ENCODE measurements around the gene KCND3.

Gene KCND3

DNA sequence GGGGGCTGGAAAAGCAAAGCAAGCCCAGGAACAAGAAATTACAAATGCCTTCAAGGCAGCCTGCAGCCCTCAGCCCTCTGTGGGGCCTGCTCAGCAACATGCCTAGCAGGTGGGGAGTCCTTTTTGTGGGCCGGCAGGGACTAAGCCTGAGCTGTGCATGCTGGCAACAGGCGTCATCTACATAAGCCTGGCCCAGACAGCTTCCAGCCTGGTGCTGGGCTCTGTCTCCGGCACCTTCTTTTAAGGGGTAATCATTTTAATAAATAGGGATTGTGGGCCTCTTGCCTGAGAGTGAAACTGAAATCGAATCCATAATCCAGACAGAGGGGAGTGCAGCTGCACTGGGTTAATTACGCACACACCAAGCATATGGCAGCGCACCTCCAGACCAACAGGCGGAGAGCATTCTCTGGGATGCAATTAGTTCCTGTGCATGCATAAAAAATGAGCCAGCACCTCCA is 137.2 kb downstream of the KCND3 start:
- Mint-ChIP-seq H3K4me3 (no peak overlapping the region), H3K9me3 (no peaks in the 10 kb centered on the region), H3K36me3 (ENCODE audit: low read depth) (no peaks in the 10 kb centered on the region), H3K27ac (no peak overlapping the region), H3K4me1 (no peaks in the 10 kb centered on the region), H3K27me3 (peaks cover 13% of the 10 kb centered on the region)
- DNase-seq, result no peak
- no peak for ATAC-seq

DNA sequence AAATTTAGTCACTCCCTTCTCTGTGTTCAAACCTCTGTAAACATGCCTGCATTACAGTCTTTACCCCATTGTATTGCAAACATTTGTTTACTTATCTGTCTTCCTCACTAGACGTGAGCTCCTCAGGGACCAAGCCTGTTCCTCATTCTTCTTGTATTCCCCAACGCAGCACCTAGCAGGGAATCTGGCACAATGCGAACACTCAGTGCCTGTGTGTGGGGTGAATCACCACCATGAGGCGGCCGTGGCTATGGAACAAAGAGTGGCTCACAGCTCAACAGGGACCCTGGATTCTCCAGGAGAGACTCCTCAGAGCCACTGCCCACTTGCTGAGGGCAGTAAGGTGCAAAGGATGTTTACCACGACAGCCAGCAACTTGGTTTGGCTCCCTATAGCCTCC is 137.9 kb downstream of the KCND3 start:
- H3K27ac Mint-ChIP-seq, result no peak overlapping the region
- no peaks in the 10 kb centered on the region for H3K36me3 Mint-ChIP-seq (ENCODE audit: low read depth)
- no peak overlapping the region for H3K4me3 Mint-ChIP-seq
- ATAC-seq, result no peak
- H3K27me3 Mint-ChIP-seq, result peaks cover 13% of the 10 kb centered on the region
- DNase-seq, result no peak
- H3K4me1 Mint-ChIP-seq, result no peaks in the 10 kb centered on the region
- no peaks in the 10 kb centered on the region for H3K9me3 Mint-ChIP-seq

DNA sequence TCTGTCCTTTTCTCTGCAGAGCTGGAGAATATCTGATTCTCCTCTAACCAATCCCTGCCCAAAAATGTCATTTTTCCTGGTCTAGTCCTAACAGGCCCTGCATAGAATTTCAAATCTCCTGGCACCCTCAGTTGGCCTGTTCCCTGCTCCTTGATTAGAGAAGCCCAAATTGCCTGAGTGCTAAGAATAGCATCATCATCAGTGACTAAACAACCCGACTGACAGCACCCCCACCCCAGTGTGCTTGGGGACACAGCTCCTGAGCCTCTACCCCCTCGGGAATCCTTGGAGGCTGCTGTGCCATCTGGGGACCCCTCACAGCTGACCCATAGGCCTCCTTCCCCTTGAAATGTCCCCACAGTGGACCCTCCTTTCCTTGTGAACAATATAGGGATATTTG is 139.4 kb downstream of the KCND3 start:
- no peak for DNase-seq
- Mint-ChIP-seq H3K27ac (no peak overlapping the region), H3K27me3 (peaks cover 14% of the 10 kb centered on the region), H3K4me1 (no peaks in the 10 kb centered on the region), H3K9me3 (no peaks in the 10 kb centered on the region), H3K4me3 (no peak overlapping the region), H3K36me3 (ENCODE audit: low read depth) (no peaks in the 10 kb centered on the region)
- no peak for ATAC-seq

DNA sequence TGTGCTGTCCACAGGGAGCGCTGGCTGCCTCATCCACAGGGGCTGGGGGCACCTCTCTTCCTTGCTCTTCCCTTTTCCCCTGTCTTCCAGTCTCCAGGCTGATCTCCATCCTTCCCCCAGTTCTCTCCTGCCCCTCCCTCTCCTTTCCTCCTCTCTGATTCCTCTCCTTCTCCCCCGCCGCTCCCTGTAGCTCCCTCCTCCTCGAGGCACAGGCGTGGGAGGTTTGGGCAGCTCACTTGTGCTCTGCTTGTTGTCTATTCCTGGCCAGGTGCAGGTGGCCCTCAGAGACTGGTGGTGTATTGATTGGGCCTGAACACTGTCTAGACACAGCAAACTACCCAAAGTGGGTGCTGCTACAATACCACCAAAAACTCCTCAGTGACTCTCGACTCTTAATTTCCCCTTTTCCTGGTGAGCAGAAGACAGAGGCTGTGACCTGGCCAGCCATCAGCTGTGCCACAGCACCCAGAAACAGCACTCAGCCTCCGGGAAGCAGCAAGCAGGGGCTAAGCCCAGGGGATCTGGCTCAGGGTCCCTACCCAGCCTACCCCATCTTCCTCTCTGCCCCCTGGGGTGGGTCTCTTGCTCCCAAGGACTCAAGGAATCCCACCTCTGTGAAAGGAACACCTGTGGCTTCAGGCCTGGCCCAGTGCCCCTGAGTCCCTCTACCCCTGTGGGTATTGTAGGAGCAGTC is 140.5 kb downstream of the KCND3 start:
- no peak for DNase-seq
- Mint-ChIP-seq H3K9me3 (no peaks in the 10 kb centered on the region), H3K27me3 (peaks cover 14% of the 10 kb centered on the region)

DNA sequence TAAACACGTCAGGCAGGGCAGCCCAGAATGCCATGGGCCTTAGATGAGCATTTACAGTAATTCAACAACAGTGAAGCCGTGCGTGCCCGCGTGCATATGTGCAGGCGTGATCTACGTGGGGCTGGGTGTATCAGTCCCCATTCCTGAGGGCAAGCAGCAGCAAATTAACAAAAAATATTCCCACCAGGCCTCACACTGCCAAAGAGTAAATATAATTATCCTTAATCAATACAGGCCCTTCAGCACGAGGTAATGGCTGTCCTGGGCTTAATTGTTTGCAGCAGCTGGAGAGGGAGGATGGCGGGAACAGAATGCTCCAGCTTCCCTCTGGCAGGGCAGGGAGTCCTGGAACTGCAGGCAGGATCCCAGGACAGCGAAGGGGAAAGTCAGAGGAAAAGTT is 142.0 kb downstream of the KCND3 start:
- Mint-ChIP-seq H3K4me3 (no peak overlapping the region), H3K27me3 (peaks cover 7% of the 10 kb centered on the region), H3K36me3 (ENCODE audit: low read depth) (no peaks in the 10 kb centered on the region), H3K9me3 (no peaks in the 10 kb centered on the region), H3K27ac (no peak overlapping the region), H3K4me1 (no peaks in the 10 kb centered on the region)
- DNase-seq, result no peak
- no peak for ATAC-seq

More for the DNA sequence above, 140.5 kb downstream of the KCND3 start:
- Mint-ChIP-seq H3K4me3 (no peak overlapping the region), H3K4me1 (no peaks in the 10 kb centered on the region), H3K36me3 (ENCODE audit: low read depth) (no peaks in the 10 kb centered on the region), H3K27ac (no peak overlapping the region)
- no peak for ATAC-seq

DNA sequence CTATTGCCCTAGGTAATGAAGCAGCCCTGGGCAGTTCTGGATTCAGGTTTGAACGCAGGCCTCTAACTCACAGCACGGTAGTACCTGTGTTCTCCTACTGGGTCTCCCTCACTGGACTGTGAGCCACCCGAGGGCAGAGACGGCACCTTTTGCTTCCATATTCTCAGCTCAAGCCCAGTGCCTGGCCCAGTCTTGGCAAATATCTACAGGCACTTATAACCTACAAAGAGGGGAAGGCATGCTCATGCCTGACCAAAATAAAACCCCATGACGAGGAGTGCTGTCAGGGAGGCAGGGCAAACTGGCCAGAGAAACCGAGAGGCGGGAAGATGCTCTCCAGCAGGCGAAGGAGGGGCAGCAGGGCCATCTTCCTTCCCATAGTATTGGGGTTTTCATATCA is 142.6 kb downstream of the KCND3 start:
- DNase-seq, result no peak
- Mint-ChIP-seq H3K4me3 (no peak overlapping the region), H3K36me3 (ENCODE audit: low read depth) (no peaks in the 10 kb centered on the region), H3K27ac (no peak overlapping the region), H3K27me3 (peaks cover 7% of the 10 kb centered on the region), H3K4me1 (no peaks in the 10 kb centered on the region), H3K9me3 (no peaks in the 10 kb centered on the region)
- no peak for ATAC-seq

DNA sequence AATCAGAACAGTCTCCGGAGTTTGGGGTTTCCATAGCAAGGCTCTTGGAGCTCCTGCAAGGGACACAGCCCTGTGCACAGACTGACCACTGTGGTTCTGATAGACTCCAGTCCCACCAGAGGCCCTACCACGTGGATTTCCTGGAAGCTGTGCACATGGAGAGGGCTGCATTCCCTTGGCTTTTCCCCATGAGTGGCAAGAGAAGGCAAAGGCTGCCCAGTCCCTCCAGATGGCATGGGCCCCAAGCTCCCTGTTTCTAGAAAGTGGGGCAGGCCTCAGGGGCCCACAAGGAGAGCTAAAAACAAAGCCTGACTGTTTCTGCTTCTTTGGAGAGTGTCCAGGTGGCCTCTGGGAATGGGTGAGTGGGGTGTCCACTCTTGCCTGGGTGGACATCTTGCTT is 146.3 kb downstream of the KCND3 start:
- no peaks in the 10 kb centered on the region for H3K36me3 Mint-ChIP-seq (ENCODE audit: low read depth)
- H3K4me1 Mint-ChIP-seq, result no peaks in the 10 kb centered on the region
- H3K27me3 Mint-ChIP-seq, result peaks cover 3% of the 10 kb centered on the region
- ATAC-seq (no peak), DNase-seq (no peak)
- H3K27ac Mint-ChIP-seq, result no peak overlapping the region
- H3K9me3 Mint-ChIP-seq, result no peaks in the 10 kb centered on the region
- H3K4me3 Mint-ChIP-seq, result no peak overlapping the region

DNA sequence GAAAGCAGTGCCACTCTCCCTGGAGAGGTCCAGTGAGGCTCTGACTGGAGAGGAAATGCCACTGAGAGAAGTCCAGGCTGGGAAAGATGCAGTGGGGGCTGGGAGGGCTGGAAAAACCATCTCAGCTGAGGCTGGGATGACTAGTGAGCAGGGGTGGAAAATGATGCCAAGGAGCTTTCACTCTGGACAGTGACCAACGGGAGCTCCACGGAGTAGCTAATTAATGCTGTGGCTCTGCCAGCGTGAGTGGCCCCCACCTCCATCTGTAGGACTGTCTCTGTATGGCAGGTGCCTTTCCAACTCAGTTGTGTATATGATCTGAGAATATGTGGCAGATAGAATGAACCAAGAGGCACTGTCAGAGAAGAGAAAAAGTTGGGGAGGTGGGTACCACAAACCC is 147.1 kb downstream of the KCND3 start:
- no peaks in the 10 kb centered on the region for H3K4me1 Mint-ChIP-seq
- H3K4me3 Mint-ChIP-seq, result no peak overlapping the region
- no peak for DNase-seq
- peaks cover 3% of the 10 kb centered on the region for H3K27me3 Mint-ChIP-seq
- no peak overlapping the region for H3K27ac Mint-ChIP-seq
- H3K9me3 Mint-ChIP-seq, result no peaks in the 10 kb centered on the region
- no peak for ATAC-seq
- H3K36me3 Mint-ChIP-seq (ENCODE audit: low read depth), result no peaks in the 10 kb centered on the region

DNA sequence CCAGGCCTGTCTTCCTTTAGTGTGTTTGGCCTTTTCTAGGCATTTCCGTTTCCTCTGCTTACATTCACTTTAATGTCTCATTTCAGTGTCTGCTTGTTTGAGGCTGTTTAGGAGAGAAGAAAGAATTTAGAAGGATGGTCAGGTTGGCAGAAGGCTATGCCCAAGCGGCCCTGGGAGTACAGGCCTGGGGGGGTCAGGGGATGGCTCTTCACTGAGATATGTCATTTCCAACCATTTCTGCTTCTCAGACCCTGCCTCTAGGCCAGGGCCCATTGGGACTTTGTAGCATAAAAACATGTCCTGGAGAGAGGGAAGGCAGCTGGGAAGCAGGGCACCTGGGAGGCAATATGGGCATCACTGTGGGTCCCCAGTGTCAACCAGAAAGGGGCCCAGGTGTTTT is 147.7 kb downstream of the KCND3 start:
- Mint-ChIP-seq H3K9me3 (no peaks in the 10 kb centered on the region), H3K4me1 (no peaks in the 10 kb centered on the region), H3K27me3 (peaks cover 3% of the 10 kb centered on the region), H3K4me3 (no peak overlapping the region), H3K27ac (no peak overlapping the region), H3K36me3 (ENCODE audit: low read depth) (no peaks in the 10 kb centered on the region)
- no peak for ATAC-seq
- DNase-seq, result no peak

DNA sequence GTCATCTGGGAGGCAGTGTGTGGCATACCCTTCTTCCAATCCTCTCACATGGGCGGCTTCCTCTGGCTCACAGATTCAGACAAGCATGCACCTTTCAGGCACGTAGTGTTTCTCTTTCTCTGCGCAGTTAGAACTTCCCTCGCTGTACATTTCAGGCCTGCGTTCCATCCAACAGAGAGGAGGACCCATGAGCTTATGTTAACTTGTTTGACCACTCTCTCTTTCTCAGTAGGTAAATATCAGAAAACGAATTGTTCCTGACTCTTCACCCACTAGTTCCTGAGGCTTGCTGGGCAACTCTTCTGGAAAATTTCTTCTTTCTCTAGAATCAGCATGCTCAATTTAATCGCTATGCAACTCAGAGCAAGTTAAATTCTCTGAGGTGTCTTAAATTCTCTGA is 148.3 kb downstream of the KCND3 start:
- H3K36me3 Mint-ChIP-seq (ENCODE audit: low read depth), result no peaks in the 10 kb centered on the region
- H3K4me3 Mint-ChIP-seq, result no peak overlapping the region
- H3K4me1 Mint-ChIP-seq, result no peaks in the 10 kb centered on the region
- H3K9me3 Mint-ChIP-seq, result no peaks in the 10 kb centered on the region
- DNase-seq, result no peak
- no peak overlapping the region for H3K27ac Mint-ChIP-seq
- H3K27me3 Mint-ChIP-seq, result peaks cover 1% of the 10 kb centered on the region
- no peak for ATAC-seq

DNA sequence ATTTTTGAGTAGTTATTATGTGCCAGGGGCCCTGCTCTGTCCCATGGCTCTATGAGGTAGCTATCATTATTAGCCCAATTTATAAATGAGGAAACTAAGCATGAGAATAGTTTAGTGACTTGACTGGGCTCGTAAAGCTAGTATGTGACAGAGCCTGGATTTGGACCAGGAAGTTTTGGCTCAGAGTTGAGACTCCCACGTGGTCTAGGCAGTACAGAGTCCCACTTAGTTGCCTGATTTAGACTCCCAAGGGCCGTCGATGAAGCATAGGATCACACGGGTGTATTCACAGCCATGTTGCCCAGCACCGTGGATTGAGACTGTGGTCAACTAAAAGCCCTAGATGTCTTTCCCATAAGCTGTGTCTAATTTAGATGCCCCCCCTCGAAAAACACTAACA is 152.1 kb downstream of the KCND3 start:
- no peaks in the 10 kb centered on the region for H3K36me3 Mint-ChIP-seq (ENCODE audit: low read depth)
- DNase-seq, result no peak
- H3K27me3 Mint-ChIP-seq, result peaks cover 1% of the 10 kb centered on the region
- no peak overlapping the region for H3K4me3 Mint-ChIP-seq
- no peaks in the 10 kb centered on the region for H3K9me3 Mint-ChIP-seq
- ATAC-seq, result no peak
- no peak overlapping the region for H3K27ac Mint-ChIP-seq
- no peaks in the 10 kb centered on the region for H3K4me1 Mint-ChIP-seq

DNA sequence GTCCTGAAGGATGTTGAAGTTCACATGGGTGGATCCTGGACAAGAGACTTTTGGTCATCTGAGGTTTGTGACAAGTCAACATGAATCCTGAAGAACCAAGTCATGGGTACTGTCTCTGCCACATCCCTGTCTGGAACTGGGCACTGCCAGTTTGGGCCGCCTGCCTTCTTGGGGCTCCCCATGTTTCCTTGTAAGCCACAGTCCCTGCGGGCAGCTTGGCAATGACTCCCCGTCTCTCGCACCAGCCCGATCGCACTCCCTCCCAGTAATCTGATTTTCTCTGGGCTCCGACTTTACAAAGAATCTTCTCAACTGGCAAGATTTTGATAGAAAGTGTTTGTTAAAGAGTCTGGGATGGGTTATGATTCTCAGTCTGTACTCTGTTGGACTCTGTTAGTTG is 153.4 kb downstream of the KCND3 start:
- DNase-seq (no peak), ATAC-seq (no peak)

DNA sequence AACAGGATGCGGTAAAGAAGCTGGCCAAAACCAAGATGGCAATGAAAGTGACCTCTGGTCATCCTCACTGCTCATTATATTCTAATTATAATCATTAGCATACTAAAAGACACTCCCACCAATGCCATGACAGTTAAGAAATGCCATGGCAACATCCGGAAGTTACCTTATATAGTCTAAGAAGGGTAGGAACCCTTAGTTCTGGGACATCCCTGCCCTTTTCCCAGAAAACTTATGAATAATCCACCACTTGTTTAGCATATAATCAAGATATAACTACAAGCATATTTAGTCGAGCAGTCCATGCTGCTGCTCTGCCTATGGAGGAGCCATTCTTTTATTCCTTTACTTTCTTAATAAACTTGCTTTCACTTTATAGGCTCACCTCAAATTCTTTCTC is 154.0 kb downstream of the KCND3 start:
- H3K36me3 Mint-ChIP-seq (ENCODE audit: low read depth), result no peaks in the 10 kb centered on the region
- H3K9me3 Mint-ChIP-seq, result no peaks in the 10 kb centered on the region
- H3K27ac Mint-ChIP-seq, result no peak overlapping the region
- H3K27me3 Mint-ChIP-seq, result peaks cover 1% of the 10 kb centered on the region
- H3K4me1 Mint-ChIP-seq, result no peaks in the 10 kb centered on the region
- no peak overlapping the region for H3K4me3 Mint-ChIP-seq
- DNase-seq, result no peak
- ATAC-seq, result no peak

More for the DNA sequence above, 153.4 kb downstream of the KCND3 start:
- no peaks in the 10 kb centered on the region for H3K9me3 Mint-ChIP-seq
- no peak overlapping the region for H3K27ac Mint-ChIP-seq
- H3K4me1 Mint-ChIP-seq, result no peaks in the 10 kb centered on the region
- peaks cover 1% of the 10 kb centered on the region for H3K27me3 Mint-ChIP-seq
- no peak overlapping the region for H3K4me3 Mint-ChIP-seq
- no peaks in the 10 kb centered on the region for H3K36me3 Mint-ChIP-seq (ENCODE audit: low read depth)

DNA sequence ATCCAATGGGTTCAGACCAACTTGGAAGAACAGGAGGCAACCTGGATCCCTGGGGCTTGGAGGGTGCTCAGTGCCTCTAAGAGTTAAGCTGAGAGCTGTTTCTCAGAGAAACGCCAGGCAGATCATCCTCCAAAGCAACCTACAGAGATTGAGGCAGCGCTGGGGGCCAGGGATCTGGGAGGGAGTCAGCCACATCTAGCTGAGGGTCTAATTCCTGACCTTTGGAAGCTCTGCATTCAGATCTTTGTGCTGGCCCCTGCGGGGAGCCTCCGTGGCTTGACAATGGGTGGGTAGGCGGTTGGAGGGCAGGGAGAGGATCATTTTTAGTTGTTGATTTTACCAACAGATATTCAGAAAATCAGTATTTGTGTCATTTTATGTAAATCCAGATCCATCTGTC is 154.5 kb downstream of the KCND3 start:
- Mint-ChIP-seq H3K9me3 (no peaks in the 10 kb centered on the region), H3K27ac (no peak overlapping the region), H3K4me1 (no peaks in the 10 kb centered on the region), H3K4me3 (no peak overlapping the region), H3K27me3 (peaks cover 2% of the 10 kb centered on the region), H3K36me3 (ENCODE audit: low read depth) (no peaks in the 10 kb centered on the region)
- ATAC-seq, result no peak
- DNase-seq, result no peak

DNA sequence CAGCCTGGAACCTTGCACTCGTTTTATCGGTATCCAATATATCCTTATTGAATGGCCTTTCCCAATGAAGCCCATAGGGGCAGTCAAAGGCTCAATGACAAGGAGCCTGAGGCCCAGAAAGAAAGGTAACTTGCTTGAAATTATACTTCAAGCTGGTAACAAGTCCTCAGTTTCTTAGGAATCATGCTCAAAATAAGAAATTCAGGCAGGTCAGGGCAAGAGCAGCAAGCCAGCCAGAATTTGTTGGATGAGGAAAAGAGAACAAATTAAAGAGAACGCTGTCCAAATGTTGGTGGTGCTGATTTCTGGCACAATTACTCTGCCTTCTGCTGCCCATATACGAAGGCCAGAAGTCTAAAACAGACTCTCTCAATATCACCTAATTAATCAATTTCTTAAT is 156.1 kb downstream of the KCND3 start:
- ATAC-seq, result no peak
- no peak overlapping the region for H3K27ac Mint-ChIP-seq
- no peaks in the 10 kb centered on the region for H3K36me3 Mint-ChIP-seq (ENCODE audit: low read depth)
- H3K9me3 Mint-ChIP-seq, result no peaks in the 10 kb centered on the region
- no peaks in the 10 kb centered on the region for H3K4me1 Mint-ChIP-seq
- no peak overlapping the region for H3K4me3 Mint-ChIP-seq
- DNase-seq, result no peak
- H3K27me3 Mint-ChIP-seq, result peaks cover 14% of the 10 kb centered on the region

Data from activated naive CD8-positive, alpha-beta T cell treated with anti-CD3 and anti-CD28 coated beads, Interleukin-2, amount 50 U/mL, for 24 hours (primary cell).